Right lobe of liver (tissue), 4 donors: ENCODE measurements around the gene CIDEB.

Source experiments
- POLR2A ChIP-seq: fragments of 450-650 bp; IDR thresholded peaks from one replicate; pipeline ENCODE4 v1.6.1; 2017; ENCODE audit warnings: antibody characterized with exemption, mild to moderate bottlenecking
- TF ChIP-seq, protein P1 (sequence below), 4 donors: fragments of 200-600 bp in 3 of 4; fragments of 450-650 bp in 1 of 4; IDR thresholded peaks; one replicate each; pipeline versions ENCODE4 v1.5.1 to v1.8.0; 2016 to 2022; ENCODE audit warnings: antibody characterized with exemption in 4 of 4, mild to moderate bottlenecking in 2 of 4
- donor health status: DM: no; HTN: no; CAD: no.
- donor health status: DM: no; HTN: no; CAD: no.
- donor health status: DM: no; HTN: yes; CAD: no.

GRCh38 chr14:24284501-24285035, 23.2 kb downstream of the CIDEB start:
- TF ChIP-seq POLR2A, result no peak
- TF ChIP-seq, protein P1, sequence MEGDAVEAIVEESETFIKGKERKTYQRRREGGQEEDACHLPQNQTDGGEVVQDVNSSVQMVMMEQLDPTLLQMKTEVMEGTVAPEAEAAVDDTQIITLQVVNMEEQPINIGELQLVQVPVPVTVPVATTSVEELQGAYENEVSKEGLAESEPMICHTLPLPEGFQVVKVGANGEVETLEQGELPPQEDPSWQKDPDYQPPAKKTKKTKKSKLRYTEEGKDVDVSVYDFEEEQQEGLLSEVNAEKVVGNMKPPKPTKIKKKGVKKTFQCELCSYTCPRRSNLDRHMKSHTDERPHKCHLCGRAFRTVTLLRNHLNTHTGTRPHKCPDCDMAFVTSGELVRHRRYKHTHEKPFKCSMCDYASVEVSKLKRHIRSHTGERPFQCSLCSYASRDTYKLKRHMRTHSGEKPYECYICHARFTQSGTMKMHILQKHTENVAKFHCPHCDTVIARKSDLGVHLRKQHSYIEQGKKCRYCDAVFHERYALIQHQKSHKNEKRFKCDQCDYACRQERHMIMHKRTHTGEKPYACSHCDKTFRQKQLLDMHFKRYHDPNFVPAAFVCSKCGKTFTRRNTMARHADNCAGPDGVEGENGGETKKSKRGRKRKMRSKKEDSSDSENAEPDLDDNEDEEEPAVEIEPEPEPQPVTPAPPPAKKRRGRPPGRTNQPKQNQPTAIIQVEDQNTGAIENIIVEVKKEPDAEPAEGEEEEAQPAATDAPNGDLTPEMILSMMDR (IDR thresholded peaks at IDR 0.05), result no peak
